ENCODE results near the gene SLC13A5.
"Not testable (repeated sequence)": the region's sequence is repeated elsewhere in the genome, so short reads cannot be mapped to it uniquely, and the experiment has no call there.

The SLC13A5 gene

GRCh38 chr17:6661464-6661848 is 51.7 kb downstream of the SLC13A5 start:
- no peak for DNase-seq (ENCODE audit: low read depth)

- no peak for DNase-seq (ENCODE audit: low read depth)
Observed at GRCh38 chr17:6660805-6661463, 52.2 kb downstream of the SLC13A5 start.

GRCh38 chr17:6660101-6660500 is 53.1 kb downstream of the SLC13A5 start:
- DNase-seq (ENCODE audit: low read depth): no peak

DNA sequence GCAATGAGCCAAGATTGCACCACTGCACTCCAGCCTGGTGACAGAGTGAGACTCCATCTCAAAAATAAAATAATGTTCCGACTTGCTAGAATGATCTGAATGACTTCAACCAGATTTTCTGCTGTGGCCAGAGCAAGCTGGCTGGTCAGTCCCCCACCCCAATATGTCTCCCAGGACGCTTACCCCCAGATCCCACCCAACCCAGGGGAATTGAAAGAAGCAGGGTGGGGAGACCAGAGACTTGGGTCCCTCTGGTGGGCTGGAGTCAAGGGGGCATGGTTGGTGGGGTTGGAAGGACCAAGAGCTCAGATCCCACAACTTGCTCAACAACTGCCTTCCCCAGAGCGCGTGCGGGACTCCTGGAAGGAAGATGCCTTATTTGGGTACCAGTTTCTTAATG is 54.8 kb downstream of the SLC13A5 start:
- DNase-seq (ENCODE audit: low read depth): not testable (repeated sequence)

- DNase-seq (ENCODE audit: low read depth): no peak
Observed at GRCh38 chr17:6657633-6658287, 55.4 kb downstream of the SLC13A5 start.

DNA sequence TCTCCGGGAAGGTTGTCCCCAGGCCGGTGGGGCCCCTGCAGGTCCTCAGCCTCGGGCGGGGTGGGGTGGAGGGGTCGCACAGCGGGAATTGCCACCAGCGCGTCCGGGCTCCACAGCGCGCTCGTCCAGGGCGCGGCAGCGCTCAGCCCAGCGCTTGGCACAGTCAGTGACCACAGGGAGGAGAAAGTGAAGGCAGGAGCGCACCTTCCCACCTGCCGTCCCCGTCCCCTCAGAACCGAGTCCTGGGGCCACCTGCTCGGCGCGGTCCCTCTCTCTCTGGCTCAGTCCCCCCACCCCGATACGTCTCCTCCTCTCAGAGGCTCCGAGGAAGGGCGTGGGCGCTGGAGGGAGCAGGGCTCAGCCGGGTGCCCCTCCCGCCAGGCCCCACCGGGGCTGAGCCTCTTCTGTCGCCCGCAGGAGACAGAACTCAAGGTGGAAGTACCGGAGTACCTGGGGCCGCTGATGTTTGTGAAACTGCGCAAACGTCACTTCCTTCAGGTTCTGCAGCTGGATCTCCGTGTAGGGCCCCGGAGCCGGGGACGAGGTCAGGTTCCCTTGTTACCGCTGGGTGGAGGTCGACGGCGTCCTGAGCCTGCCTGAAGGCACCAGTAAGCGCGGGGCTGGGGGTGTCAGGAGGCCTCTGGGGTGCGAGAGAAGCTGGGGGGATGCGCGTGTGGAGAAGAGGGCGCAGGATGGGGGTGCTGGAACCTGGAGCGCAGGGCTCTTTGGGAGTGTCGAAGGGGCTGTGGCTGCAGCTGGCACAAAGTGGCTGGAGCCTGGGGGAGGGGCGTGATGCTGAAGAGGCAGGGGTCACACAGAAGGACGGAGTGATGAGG is 56.2 kb downstream of the SLC13A5 start:
- DNase-seq (ENCODE audit: low read depth): not testable (repeated sequence)

DNA sequence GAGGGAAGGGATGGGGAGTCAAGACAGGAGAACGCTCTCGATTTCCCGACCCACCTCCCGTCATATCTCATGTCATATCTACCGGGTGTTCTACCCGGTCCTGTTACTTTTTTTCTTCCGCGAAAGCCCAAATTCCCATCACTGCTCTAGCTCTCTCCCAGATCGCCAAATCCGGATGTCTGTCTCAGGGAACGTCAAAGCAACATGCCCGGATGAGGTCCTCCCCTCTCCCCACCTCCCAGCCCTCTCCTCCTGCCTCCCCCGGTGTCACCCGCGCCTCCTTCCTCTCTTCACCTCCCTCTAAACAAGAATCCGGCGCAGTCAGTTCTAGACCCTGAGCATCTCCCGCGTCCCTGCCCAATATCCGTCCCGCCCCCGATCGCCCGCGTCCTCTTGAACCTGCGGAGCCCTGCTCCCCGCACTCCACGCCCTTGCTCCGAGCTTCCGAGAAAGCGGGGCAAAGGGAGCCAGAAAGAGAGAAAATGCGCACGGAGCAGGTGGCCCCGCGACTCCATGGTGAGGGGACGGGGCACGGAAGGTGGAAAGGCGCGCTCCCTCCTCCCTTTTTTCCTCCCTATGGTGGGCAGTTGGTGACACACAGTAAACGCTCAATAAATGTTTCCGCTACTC is 57.3 kb downstream of the SLC13A5 start:
- DNase-seq (ENCODE audit: low read depth): not testable (repeated sequence)

GRCh38 chr17:6654841-6655731 is 58.1 kb downstream of the SLC13A5 start:
- no peak for DNase-seq (ENCODE audit: low read depth)

- no peak for DNase-seq (ENCODE audit: low read depth)
Observed at GRCh38 chr17:6651919-6652452, 61.2 kb downstream of the SLC13A5 start.

GRCh38 chr17:6651354-6651918 is 61.7 kb downstream of the SLC13A5 start, which contains the start of the genes C17orf100 and MED31:
TSS of gene C17orf100 (plus strand) at chr17:6651762. CDS start at chr17:6651914, 152 bp downstream.
TSS of gene MED31 (minus strand) at chr17:6651605. CDS start at chr17:6651528, 77 bp downstream.
- peak; percentile 90 for DNase-seq (ENCODE audit: low read depth)

- no peak for DNase-seq (ENCODE audit: low read depth)
Observed at GRCh38 chr17:6648181-6648580, 65.0 kb downstream of the SLC13A5 start.

GRCh38 chr17:6643451-6644125 is 69.6 kb downstream of the SLC13A5 start:
- no peak for DNase-seq (ENCODE audit: low read depth)

DNA sequence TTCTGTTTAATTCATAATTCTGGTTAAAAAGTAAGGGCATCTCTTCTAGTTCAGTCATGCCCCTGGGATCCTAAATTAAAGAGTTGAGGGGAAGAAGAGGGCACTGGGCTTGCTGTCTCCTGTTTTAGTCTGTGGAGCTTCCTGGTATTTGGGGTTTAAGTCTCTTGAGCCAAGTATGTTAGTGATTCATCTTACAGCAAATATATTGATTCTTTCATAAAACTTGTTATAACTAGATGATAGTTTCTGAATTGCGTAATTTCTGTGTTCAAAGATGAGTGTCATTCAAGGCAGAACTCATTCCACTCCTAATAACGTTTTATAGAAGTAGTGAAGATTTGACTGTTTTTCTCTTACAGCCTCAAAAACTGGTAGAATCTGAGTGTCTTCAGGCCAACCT is 70.6 kb downstream of the SLC13A5 start:
- DNase-seq (ENCODE audit: low read depth): no peak

- no peak for DNase-seq (ENCODE audit: low read depth)
Observed at GRCh38 chr17:6641247-6641863, 71.8 kb downstream of the SLC13A5 start.

DNA sequence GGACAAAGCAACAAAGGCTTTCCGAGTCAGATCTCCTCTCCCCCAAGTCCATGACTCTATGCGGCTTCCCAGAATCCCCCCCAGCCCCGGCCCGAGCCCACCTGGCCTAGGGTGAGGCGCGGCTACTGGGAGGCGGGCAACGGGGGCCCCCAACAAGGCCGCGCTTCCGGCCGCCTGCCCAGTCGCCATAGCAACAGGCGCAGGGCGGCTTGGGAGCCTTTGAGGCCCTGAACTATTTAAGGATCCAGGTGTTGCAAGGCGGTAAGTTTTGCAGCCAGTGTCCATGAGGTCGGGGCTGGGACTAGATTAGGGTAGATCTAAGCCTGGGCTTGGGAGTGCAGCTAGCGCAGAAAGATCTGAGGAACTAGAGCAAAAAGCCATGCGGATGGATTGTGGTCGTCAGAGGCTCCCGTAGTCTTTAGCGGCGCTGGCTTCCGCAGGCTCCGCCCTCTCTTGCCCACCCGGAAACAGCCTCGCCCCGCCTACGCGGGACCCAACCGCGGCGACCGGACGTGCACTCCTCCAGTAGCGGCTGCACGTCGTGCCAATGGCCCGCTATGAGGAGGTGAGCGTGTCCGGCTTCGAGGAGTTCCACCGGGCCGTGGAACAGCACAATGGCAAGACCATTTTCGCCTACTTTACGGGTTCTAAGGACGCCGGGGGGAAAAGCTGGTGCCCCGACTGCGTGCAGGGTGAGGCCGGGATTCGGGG is 72.5 kb downstream of the SLC13A5 start, which contains the start of the genes KIAA0753 and TXNDC17:
Gene KIAA0753 (minus strand): TSS at position 176 of the 711 bp plus-strand sequence. CDS start 5,608 bp downstream, outside the sequence.
Gene TXNDC17 (plus strand): TSS at position 525 of the 711 bp plus-strand sequence. CDS start 23 bp downstream, at position 548.
- peak; percentile 86 for DNase-seq (ENCODE audit: low read depth)

DNA sequence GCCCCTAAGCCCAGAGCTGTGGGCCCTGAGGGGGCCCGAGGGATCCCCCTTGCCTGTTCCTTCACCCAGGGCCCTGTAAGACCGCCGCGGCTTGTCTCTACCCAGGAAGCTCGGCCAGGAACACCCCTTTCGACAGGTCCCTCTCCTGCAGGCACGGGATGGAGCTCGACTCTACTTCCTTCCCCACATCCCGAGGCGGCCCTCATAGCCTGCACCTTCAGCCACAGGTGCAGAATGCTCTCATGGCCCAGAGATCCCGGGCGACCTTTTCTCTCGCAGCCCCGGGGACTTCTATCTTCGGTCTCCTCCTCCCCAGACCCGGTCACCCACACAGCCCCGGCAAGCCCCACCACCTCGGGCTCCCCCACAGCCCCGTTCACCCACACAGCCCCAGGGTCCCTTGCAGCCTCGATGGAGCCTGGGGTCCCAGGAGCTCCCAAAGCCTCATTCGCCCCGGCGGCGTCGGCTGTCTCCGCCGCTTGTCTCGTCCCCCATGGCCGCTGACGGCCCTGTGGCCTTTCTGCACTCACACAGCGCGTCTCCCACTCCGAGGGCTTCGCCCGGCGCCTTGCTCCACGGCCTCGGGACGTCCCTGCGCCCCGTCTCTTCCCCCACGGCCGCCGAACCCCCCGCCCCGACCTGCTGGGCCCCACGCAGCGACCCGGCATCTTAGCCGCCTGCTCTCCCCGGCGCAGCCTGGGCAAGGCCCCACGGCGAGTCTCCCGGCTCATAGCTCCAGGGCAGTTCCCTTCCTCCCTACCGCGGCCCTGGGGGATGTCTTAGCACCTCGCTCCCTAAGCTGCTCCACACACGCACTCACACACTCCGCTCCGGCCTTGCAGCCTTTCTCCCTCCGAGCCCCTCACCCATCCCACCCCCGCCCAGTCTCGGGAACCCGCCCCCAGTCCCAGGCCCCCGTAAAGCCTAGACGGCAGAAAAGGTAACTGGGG is 73.3 kb downstream of the SLC13A5 start:
- DNase-seq (ENCODE audit: low read depth): no peak

GRCh38 chr17:6639014-6639585 is 74.1 kb downstream of the SLC13A5 start:
- DNase-seq (ENCODE audit: low read depth): no peak
